H1 (cell line): ENCODE measurements around the gene ZMYND15. TPM values are rescaled to one million over a fixed set of nuclear protein-coding genes. Genes with fewer than 3 reads are reported as not detected.

ENCODE experiments used
- CHD2 ChIP-seq: IDR thresholded peaks from 2 replicates; pipeline ENCODE4 v1.6.1; 2012; ENCODE audit warnings: low read length, improper control_type of control experiment
- CTCF ChIP-seq, 3 experiments: IDR thresholded peaks; 1 replicate in 2 of 3; 2 replicates in 1 of 3; pipeline versions ENCODE4 v1.5.1 to v1.6.1; 2011; ENCODE audit warnings: low read length in 3 of 3, mild to moderate bottlenecking in 3 of 3, inconsistent platforms in 2 of 3, low read depth in 1 of 3, moderate library complexity in 1 of 3; ENCODE audit not compliant: insufficient read depth in 1 of 3; ENCODE audit errors: control extremely low read depth in 1 of 3
- POLR2AphosphoS5 ChIP-seq: IDR thresholded peaks from 2 replicates; pipeline ENCODE4 v1.6.1; 2011; ENCODE audit warnings: low read depth, low read length
- RBBP5 ChIP-seq: IDR thresholded peaks from 2 replicates; pipeline ENCODE4 v1.7.1; 2012; ENCODE audit warnings: low read depth, mild to moderate bottlenecking, inconsistent platforms, low read length, moderate library complexity, borderline replicate concordance
- TCF12 ChIP-seq: IDR thresholded peaks from 2 replicates; pipeline ENCODE4 v1.6.1; 2011; ENCODE audit warnings: low read depth, mild to moderate bottlenecking, low read length
- USF2 ChIP-seq: IDR thresholded peaks from 2 replicates; pipeline ENCODE4 v1.6.1; 2011; ENCODE audit warnings: low read length, improper control_type of control experiment
- ZNF274 ChIP-seq: IDR thresholded peaks from 2 replicates; pipeline ENCODE4 v1.7.0; 2012; ENCODE audit warnings: low read length, borderline replicate concordance; ENCODE audit errors: extremely low read depth
- polyA plus RNA-seq, 7 experiments: library from polyadenylated mRNA; depleted of rRNA in 3 of 7; stranded (reverse) in 5 of 7; unstranded in 2 of 7; fragments of >200 nt in 5 of 7; fragments of 200-250 nt in 2 of 7; gene quantifications; 1 replicate in 5 of 7; 2 replicates in 1 of 7; 4 replicates in 1 of 7; pipeline versions ENCODE4 v1.2.1 to v1.2.3, GENCODE V29; 2011 to 2013; ENCODE audit warnings: missing spikeins in 2 of 7, mixed read lengths in 2 of 7
- total RNA-seq: library from RNA; stranded (reverse); fragmentation: NEBNext Ultra II Directional; extraction: Animal tissue kit (Norgen Biotek cat#: 25700); gene quantifications from 2 replicates; pipeline ENCODE4 v1.2.1, GENCODE V29; 2021

ZMYND15 gene
- total and polyA plus RNA-seq, 2 of the 8 experiments (the other 6 are each of a cell fraction or from before 2014, with no cell fraction given) = 0.53 to 0.58 TPM

DNA sequence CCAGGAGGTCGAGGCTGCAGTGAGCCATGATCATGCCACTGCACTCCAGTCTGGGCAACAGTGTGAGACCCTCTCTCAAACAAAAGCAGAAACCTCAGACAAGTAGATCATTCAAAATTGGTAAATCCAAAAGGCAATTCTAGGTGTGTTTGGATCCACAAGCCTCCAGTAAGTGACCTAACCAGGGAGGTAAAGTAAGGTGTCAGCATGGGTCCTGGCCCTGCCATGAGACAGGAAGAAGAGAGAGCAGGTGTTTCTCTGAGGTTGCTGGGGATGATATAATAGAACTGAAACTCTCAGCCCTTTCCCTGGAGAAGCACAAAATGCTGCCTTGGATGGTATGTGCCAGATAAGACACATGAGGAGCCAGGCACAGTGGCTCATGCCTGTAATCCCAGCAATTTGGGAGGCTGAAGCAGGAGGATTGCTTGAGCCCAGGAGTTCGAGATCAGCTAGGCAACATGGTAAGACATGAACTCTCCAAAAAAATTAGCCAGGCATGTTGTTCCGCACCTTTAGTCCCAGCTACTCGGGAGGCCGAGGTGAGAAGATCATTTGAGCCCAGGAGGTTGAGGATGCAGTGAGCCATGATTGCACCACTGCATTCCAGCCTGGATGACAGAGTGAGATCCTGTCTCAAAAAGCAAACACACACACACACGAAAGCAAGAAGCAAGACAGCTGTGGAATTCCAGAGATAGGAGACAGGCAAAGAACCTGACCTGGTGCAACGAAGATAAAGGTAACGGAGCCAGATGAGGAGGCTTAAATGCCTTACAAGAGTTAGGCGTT, 38.5 kb downstream of the ZMYND15 start (continued):
- TF ChIP-seq ZNF274 (no peak), CTCF (IDR thresholded peaks at IDR 0.05; ENCODE audit: control extremely low read depth in 1 of 3, insufficient read depth in 1 of 3, low read depth in 1 of 3, low read length in 3 of 3) (no peak), RBBP5 (no peak), CHD2 (no peak), POLR2AphosphoS5 (no peak), USF2 (no peak), TCF12 (no peak)
